Measurements from ENCODE around the gene ZNF195. TPM values are rescaled to one million over a fixed set of nuclear protein-coding genes. Genes with fewer than 3 reads are reported as not detected.

Gene ZNF195
- 40.8 TPM for total RNA-seq

GRCh38 chr11:3378426-3379423 is at the start of gene ZNF195:
Gene ZNF195 (minus strand): TSS chr11:3379146. CDS start chr11:3379040, 106 bp downstream.

Small RNA genes within 50 kb of the gene (small RNA-seq; reads per million reads assigned to genes)
- gene AC123788.2 = not detected

Other genes starting within 250 kb of the ZNF195 start
- 26.3 TPM for gene OSBPL5, start 213.8 kb downstream of the ZNF195 start, total RNA-seq
- not detected for gene MRGPRG, start 160.3 kb downstream of the ZNF195 start, total RNA-seq
- gene MRGPRE, start 146.7 kb downstream of the ZNF195 start, total RNA-seq = not detected

Measured in diencephalon (tissue), 1 donor.